ENCODE data around the gene NLRP1. TPM values are rescaled to one million over a fixed set of nuclear protein-coding genes. Genes with fewer than 3 reads are reported as not detected.

The NLRP1 gene
- total and polyA plus RNA-seq, 2 of the 13 experiments (the other 11 are each of a cell fraction or from before 2014, with no cell fraction given): 3.4 to 3.7 TPM

DNA sequence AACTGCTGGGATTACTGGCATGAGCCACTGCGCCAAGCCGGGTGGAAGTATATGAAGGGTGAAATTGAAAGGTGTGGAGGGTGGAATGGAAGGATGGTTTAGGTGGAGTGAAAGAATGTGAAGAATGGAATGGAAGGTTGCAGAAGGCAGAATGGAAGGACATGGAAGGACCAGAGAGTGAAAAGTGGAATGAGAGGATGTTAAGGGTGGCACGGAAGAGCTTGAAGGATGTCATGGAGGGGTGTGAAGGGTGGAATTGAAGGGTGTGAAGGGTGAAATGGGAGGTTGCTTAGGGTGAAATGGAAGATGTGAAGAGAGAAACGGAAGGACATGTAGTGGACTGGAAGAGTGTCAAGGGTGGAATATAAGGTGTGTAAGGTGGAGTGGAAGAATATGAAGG lies 81.8 kb downstream of the NLRP1 start:
- intact Hi-C loops (cut with micrococcal nuclease; ENCODE audit: unreplicated experiment): no loop called here
- H3K4me1 ChIP-seq (ENCODE audit: insufficient read depth, low read length): peaks cover 7% of the 10 kb centered on the region
- DNase-seq (ENCODE audit: low spot score) (no peak), FAIRE-seq (no peak), ATAC-seq (no peak)
- H3K36me3 ChIP-seq (replicated peaks in 1 of 2; ENCODE audit: control insufficient read depth in 1 of 2, insufficient read depth in 2 of 2, low read length in 2 of 2): no peaks in the 10 kb centered on the region
- H4K20me1 ChIP-seq (ENCODE audit: insufficient read depth, low read length): no peaks in the 10 kb centered on the region
- CTCF ChIA-PET (ENCODE audit: low intra/inter-chr PET ratio, low total read pairs): no interaction called here
- POLR2A ChIA-PET: no interaction called here
- H3K4me3 ChIP-seq (replicated peaks in 1 of 3; ENCODE audit: insufficient read depth in 1 of 3, low read depth in 2 of 3, low read length in 3 of 3): no peak overlapping the region
- no peak overlapping the region for H2AFZ ChIP-seq (ENCODE audit: low read length)
- H3K4me2 ChIP-seq (ENCODE audit: low read depth, low read length): no peak overlapping the region
- TF ChIP-seq IKZF1 (IDR thresholded peaks at IDR 0.05) (0 out of 2 replicates have a peak, but pooled peaks have one; percentile 78), ZNF275 (CRISPR knock-in tag; IDR thresholded peaks at IDR 0.05; ENCODE audit: borderline replicate concordance) (no peak)
- no peak overlapping the region for H3K27ac ChIP-seq (ENCODE audit: extremely low read length, insufficient read depth, low read length)
- no peaks in the 10 kb centered on the region for H3K9me3 ChIP-seq (ENCODE audit: low read length)
- H3K27me3 ChIP-seq (ENCODE audit: control insufficient read depth in 1 of 2, insufficient read depth in 2 of 2, low read length in 2 of 2): peaks cover 0 to 17% of the 10 kb centered on the region in 2 experiments; a peak in 3 of 5 replicates
- in situ Hi-C loops (cut with HindIII; ENCODE audit: extremely low pct_ligation_motif_present, low pct_unique_long_range_greater_than_20kb): no loop called here
- H3K9ac ChIP-seq (ENCODE audit: insufficient read depth, low read depth, low read length): no peak overlapping the region
- 76% methylated on average over 4 of the region's 4 CpGs for WGBS (ENCODE audit: low lambda C conversion rate)
- H3K79me2 ChIP-seq (ENCODE audit: insufficient read depth, low read length): no peaks in the 10 kb centered on the region
- BruUV-seq (replicated peaks): no TSS peak

DNA sequence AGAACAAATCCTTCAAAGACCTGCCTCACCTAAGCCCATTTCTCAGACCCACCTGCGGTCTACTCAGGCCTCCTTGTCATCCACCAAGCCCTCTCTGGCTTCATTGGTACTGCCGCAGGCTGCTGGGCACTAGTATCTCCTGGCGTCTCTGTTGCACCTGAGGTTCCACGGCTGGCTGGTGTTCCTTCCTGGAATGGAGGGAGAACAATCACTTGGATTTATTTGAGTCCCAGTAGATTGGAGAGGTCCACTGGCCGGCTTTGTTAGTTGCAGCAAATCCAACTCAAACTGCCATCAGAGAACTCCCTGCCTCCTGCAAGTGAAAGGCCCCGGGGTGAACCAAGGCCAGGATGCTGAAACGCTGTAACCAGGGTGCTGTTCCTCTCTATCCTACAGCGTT lies 82.6 kb downstream of the NLRP1 start:
- H2AFZ ChIP-seq (ENCODE audit: low read length): no peak overlapping the region
- H3K9ac ChIP-seq (ENCODE audit: insufficient read depth, low read depth, low read length): no peak overlapping the region
- H3K4me3 ChIP-seq (replicated peaks in 1 of 3; ENCODE audit: insufficient read depth in 1 of 3, low read depth in 2 of 3, low read length in 3 of 3): no peak overlapping the region
- in situ Hi-C loops (cut with HindIII; ENCODE audit: extremely low pct_ligation_motif_present, low pct_unique_long_range_greater_than_20kb) (no loop called here), intact Hi-C loops (cut with micrococcal nuclease; ENCODE audit: unreplicated experiment) (no loop called here)
- TF ChIP-seq GPN1 (CRISPR knock-in tag; IDR thresholded peaks at IDR 0.05; ENCODE audit: borderline replicate concordance) (no peak), ZNF766 (CRISPR knock-in tag; IDR thresholded peaks at IDR 0.05; ENCODE audit: borderline replicate concordance) (no peak), CBFB (CRISPR knock-in tag; IDR thresholded peaks at IDR 0.05) (no peak), ZKSCAN8 (CRISPR knock-in tag; IDR thresholded peaks at IDR 0.05; ENCODE audit: borderline replicate concordance) (no peak), SMAD3 (CRISPR knock-in tag; IDR thresholded peaks at IDR 0.05) (no peak), NCOR1 (IDR thresholded peaks at IDR 0.05; ENCODE audit: borderline replicate concordance, low read length) (no peak), ZMYM3 (CRISPR knock-in tag; IDR thresholded peaks at IDR 0.05) (no peak), NFKBIZ (CRISPR knock-in tag; IDR thresholded peaks at IDR 0.05) (no peak)
- TF ChIP-seq, protein P1, sequence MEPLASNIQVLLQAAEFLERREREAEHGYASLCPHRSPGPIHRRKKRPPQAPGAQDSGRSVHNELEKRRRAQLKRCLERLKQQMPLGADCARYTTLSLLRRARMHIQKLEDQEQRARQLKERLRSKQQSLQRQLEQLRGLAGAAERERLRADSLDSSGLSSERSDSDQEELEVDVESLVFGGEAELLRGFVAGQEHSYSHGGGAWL (CRISPR knock-in tag; IDR thresholded peaks at IDR 0.05): no peak
- TF ChIP-seq, protein P2, sequence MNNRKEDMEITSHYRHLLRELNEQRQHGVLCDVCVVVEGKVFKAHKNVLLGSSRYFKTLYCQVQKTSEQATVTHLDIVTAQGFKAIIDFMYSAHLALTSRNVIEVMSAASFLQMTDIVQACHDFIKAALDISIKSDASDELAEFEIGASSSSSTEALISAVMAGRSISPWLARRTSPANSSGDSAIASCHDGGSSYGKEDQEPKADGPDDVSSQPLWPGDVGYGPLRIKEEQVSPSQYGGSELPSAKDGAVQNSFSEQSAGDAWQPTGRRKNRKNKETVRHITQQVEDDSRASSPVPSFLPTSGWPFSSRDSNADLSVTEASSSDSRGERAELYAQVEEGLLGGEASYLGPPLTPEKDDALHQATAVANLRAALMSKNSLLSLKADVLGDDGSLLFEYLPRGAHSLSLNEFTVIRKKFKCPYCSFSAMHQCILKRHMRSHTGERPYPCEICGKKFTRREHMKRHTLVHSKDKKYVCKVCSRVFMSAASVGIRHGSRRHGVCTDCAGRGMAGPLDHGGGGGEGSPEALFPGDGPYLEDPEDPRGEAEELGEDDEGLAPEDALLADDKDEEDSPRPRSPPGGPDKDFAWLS (CRISPR knock-in tag; IDR thresholded peaks at IDR 0.05; ENCODE audit: borderline replicate concordance): no peak
- TF ChIP-seq, protein P3, sequence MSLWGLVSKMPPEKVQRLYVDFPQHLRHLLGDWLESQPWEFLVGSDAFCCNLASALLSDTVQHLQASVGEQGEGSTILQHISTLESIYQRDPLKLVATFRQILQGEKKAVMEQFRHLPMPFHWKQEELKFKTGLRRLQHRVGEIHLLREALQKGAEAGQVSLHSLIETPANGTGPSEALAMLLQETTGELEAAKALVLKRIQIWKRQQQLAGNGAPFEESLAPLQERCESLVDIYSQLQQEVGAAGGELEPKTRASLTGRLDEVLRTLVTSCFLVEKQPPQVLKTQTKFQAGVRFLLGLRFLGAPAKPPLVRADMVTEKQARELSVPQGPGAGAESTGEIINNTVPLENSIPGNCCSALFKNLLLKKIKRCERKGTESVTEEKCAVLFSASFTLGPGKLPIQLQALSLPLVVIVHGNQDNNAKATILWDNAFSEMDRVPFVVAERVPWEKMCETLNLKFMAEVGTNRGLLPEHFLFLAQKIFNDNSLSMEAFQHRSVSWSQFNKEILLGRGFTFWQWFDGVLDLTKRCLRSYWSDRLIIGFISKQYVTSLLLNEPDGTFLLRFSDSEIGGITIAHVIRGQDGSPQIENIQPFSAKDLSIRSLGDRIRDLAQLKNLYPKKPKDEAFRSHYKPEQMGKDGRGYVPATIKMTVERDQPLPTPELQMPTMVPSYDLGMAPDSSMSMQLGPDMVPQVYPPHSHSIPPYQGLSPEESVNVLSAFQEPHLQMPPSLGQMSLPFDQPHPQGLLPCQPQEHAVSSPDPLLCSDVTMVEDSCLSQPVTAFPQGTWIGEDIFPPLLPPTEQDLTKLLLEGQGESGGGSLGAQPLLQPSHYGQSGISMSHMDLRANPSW (CRISPR knock-in tag; IDR thresholded peaks at IDR 0.05; ENCODE audit: borderline replicate concordance): no peak
- peaks cover 0 to 17% of the 10 kb centered on the region in 2 experiments; a peak in 3 of 5 replicates for H3K27me3 ChIP-seq (ENCODE audit: control insufficient read depth in 1 of 2, insufficient read depth in 2 of 2, low read length in 2 of 2)
- H3K9me3 ChIP-seq (ENCODE audit: low read length): no peaks in the 10 kb centered on the region
- POLR2A ChIA-PET: interaction anchor here (1.7 to 2.6 kb wide), 2 partner anchors 13 to 16 kb away, joined by 3 to 24 read pairs; partner anchors contain the start of genes DERL2 and MIS12
- H3K36me3 ChIP-seq (replicated peaks in 1 of 2; ENCODE audit: control insufficient read depth in 1 of 2, insufficient read depth in 2 of 2, low read length in 2 of 2): no peaks in the 10 kb centered on the region
- H3K4me1 ChIP-seq (ENCODE audit: insufficient read depth, low read length): peaks cover 7% of the 10 kb centered on the region
- H3K4me2 ChIP-seq (ENCODE audit: low read depth, low read length): peak overlapping the region; percentile 75; the same call in 1 of the 2 replicates
- no peak for DNase-seq (ENCODE audit: low spot score)
- no peaks in the 10 kb centered on the region for H3K79me2 ChIP-seq (ENCODE audit: insufficient read depth, low read length)
- no peaks in the 10 kb centered on the region for H4K20me1 ChIP-seq (ENCODE audit: insufficient read depth, low read length)
- BruUV-seq (replicated peaks): no TSS peak
- ATAC-seq: no peak
- FAIRE-seq: no peak
- no peak overlapping the region for H3K27ac ChIP-seq (ENCODE audit: extremely low read length, insufficient read depth, low read length)
- 61% methylated on average over 7 of the region's 8 CpGs for WGBS (ENCODE audit: low lambda C conversion rate)
- CTCF ChIA-PET (ENCODE audit: low intra/inter-chr PET ratio, low total read pairs): no interaction called here

Data from HepG2 (cell line).